ENCODE measurements around the gene PRKN. TPM values are rescaled to one million over a fixed set of nuclear protein-coding genes. Genes with fewer than 3 reads are reported as not detected.
"Not testable (repeated sequence)": the region's sequence is repeated elsewhere in the genome, so short reads cannot be mapped to it uniquely, and the experiment has no call there.

PRKN gene
- total RNA-seq, 2 experiments from 2014 or later = not detected

DNA sequence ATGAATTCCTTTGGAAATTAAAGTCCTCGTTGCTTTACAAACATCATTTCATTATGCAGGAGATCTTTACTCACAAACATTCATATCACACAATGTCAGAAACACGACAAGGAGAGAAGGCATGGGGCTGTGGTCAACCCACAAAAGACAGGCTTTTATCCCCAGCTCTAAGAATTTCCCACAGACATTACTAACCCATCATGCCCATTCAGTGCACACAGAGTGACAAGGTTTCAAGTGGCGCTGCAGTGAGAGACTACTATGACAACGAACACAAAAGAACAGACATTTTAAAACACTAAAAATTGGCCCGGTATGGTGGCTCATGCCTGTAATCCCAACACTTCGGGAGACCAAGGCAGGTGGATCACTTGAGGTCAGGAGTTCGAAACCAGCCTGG, 873.9 kb downstream of the PRKN start:
- Mint-ChIP-seq H3K4me3 (no peak overlapping the region), H3K4me1 (no peaks in the 10 kb centered on the region), H3K27ac (no peak overlapping the region), H3K36me3 (no peaks in the 10 kb centered on the region), H3K9me3 (ENCODE audit: low read depth) (no peaks in the 10 kb centered on the region), H3K27me3 (no peaks in the 10 kb centered on the region)
- ATAC-seq (no peak), DNase-seq (no peak)
- CTCF ChIA-PET = no interaction called here

DNA sequence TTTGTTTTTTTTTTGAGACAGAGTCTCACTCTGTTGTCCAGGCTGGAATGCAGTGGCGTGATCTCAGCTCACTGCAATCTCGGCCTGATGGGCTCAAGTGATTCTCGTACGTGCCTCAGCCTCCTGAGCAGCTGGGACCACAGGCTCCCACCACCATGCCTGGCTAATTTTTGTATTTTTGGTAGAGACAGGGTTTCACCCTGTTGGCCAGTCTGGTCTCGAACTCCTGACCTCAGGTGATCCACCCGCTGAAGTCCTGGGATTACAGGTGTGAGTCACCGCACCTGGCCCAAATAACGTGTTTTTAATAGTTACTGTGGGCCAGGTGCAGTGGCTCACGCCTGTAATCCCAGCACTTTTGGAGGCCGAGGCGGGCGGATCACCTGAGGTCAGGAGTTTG, 876.1 kb downstream of the PRKN start:
- CTCF ChIA-PET = interaction anchor here (0.7 kb wide), 1 partner anchor 85 kb away, joined by 3 read pairs; no protein-coding TSS in a partner anchor
- not testable (repeated sequence) for H3K9me3 Mint-ChIP-seq (ENCODE audit: low read depth); ATAC-seq; H3K36me3 Mint-ChIP-seq; H3K27ac Mint-ChIP-seq; DNase-seq; H3K27me3 Mint-ChIP-seq; H3K4me1 Mint-ChIP-seq; H3K4me3 Mint-ChIP-seq

DNA sequence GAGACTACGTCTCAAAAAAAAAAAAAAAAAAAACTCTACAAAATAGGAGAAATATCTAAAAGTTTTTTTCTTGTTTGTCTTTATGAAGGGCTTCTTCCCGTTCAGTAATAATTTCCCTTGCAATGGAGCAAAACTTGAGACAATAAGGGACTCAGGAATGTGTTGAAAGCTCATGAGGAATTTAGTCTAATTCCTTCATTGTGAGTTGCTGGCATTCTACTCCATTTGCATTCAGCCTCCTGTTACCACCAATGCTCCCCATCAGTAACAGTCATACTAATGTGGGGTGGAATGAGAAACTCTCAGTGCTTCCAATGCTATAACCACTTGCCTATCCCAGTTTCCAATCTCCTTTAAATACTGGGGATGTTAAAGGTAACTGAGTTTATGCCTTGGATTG, 877.0 kb downstream of the PRKN start:
- no peaks in the 10 kb centered on the region for H3K9me3 Mint-ChIP-seq (ENCODE audit: low read depth)
- ATAC-seq (no peak), DNase-seq (no peak)
- H3K27ac Mint-ChIP-seq = no peak overlapping the region
- CTCF ChIA-PET = no interaction called here
- H3K4me3 Mint-ChIP-seq = no peak overlapping the region
- H3K4me1 Mint-ChIP-seq = no peaks in the 10 kb centered on the region
- H3K27me3 Mint-ChIP-seq = no peaks in the 10 kb centered on the region
- no peaks in the 10 kb centered on the region for H3K36me3 Mint-ChIP-seq

DNA sequence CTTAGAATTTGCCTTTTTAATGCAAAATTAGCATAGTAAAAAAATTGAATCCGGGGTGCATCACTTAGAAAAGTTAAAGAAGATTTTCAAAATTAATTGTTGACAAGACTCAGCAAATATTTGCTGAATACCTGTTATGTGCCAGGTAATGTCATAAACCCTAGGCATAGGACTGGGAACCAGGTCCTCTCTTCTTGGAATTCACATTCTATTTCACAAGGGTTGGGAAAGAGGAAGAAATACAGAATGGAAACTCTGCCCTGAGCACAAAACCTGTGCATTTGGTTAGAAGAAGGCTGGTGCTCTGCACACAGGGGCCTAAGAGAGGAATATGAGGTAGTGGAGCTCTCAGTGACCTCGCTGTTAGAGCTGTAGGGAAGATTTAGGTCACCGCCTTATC, 879.9 kb downstream of the PRKN start:
- no peak for ATAC-seq
- DNase-seq = no peak
- no peak overlapping the region for H3K27ac Mint-ChIP-seq
- no peaks in the 10 kb centered on the region for H3K4me1 Mint-ChIP-seq
- no peaks in the 10 kb centered on the region for H3K36me3 Mint-ChIP-seq
- CTCF ChIA-PET = no interaction called here
- H3K4me3 Mint-ChIP-seq = no peak overlapping the region
- no peaks in the 10 kb centered on the region for H3K27me3 Mint-ChIP-seq
- no peaks in the 10 kb centered on the region for H3K9me3 Mint-ChIP-seq (ENCODE audit: low read depth)

DNA sequence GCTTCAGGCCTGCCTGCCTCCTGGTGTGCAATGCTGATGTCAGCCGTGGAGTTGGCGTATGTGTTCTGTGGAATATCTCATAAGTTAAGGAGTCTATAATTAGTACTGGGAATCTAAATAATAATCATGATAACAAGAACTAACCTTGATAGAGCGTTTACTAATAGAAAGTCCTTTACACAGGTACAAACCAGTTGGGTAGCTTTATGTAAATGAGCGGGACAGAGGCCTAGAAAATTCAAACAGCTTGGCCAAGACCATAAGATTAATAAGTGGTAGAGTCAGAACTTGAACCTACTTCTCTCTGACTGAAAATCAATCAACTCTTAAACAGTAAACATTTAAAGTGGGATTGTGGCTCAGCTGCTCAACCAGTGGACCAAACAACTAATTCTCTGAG, 882.8 kb downstream of the PRKN start:
- no peak overlapping the region for H3K27ac Mint-ChIP-seq
- no peaks in the 10 kb centered on the region for H3K36me3 Mint-ChIP-seq
- ATAC-seq (no peak), DNase-seq (no peak)
- H3K9me3 Mint-ChIP-seq (ENCODE audit: low read depth) = no peaks in the 10 kb centered on the region
- no peak overlapping the region for H3K4me3 Mint-ChIP-seq
- CTCF ChIA-PET = no interaction called here
- H3K4me1 Mint-ChIP-seq = no peaks in the 10 kb centered on the region
- no peaks in the 10 kb centered on the region for H3K27me3 Mint-ChIP-seq

DNA sequence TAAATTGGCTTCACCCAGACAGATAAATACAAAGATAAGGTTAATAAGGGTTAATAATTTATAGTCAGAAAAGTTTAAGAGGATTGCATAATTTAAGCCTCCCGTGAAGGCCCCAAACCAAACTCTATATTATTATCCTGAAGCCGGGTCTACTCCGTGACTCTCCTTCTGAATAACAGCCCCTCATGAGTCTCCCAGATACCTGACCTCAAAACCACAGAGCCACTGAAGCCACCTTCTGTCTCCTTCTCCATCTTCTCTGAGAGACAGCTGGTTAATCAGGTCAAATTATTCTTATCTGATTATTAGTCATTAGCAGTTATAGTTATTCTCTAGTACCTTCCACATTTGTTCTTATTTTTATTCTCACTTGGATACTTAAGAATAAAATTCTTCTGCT, 884.5 kb downstream of the PRKN start:
- CTCF ChIA-PET = no interaction called here
- ATAC-seq (no peak), DNase-seq (no peak)
- Mint-ChIP-seq H3K4me1 (no peaks in the 10 kb centered on the region), H3K27ac (no peak overlapping the region), H3K4me3 (no peak overlapping the region), H3K9me3 (ENCODE audit: low read depth) (no peaks in the 10 kb centered on the region), H3K36me3 (no peaks in the 10 kb centered on the region), H3K27me3 (no peaks in the 10 kb centered on the region)

DNA sequence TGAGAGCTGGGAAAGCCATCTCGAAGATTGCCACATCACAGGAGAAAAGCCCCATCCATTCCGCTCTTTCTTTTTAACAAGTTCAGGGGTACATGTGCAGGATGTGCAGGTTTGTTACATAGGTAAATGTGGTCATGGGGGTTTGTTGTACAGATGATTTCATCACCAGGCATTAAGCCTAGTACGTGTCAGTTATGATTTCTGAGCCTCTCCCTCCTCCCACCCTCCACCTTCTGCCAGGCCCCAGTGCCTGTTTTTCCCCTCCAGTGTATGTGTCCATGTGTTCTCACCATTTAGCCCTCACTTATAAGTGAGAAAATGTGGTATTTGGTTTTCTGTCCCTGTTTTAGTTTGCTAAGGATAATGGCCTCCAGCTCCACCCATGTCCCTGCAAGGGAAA, 887.2 kb downstream of the PRKN start:
- Mint-ChIP-seq H3K4me1 (no peaks in the 10 kb centered on the region), H3K27ac (no peak overlapping the region), H3K9me3 (ENCODE audit: low read depth) (no peaks in the 10 kb centered on the region), H3K36me3 (no peaks in the 10 kb centered on the region), H3K27me3 (no peaks in the 10 kb centered on the region), H3K4me3 (no peak overlapping the region)
- ATAC-seq (no peak), DNase-seq (no peak)
- CTCF ChIA-PET = no interaction called here

DNA sequence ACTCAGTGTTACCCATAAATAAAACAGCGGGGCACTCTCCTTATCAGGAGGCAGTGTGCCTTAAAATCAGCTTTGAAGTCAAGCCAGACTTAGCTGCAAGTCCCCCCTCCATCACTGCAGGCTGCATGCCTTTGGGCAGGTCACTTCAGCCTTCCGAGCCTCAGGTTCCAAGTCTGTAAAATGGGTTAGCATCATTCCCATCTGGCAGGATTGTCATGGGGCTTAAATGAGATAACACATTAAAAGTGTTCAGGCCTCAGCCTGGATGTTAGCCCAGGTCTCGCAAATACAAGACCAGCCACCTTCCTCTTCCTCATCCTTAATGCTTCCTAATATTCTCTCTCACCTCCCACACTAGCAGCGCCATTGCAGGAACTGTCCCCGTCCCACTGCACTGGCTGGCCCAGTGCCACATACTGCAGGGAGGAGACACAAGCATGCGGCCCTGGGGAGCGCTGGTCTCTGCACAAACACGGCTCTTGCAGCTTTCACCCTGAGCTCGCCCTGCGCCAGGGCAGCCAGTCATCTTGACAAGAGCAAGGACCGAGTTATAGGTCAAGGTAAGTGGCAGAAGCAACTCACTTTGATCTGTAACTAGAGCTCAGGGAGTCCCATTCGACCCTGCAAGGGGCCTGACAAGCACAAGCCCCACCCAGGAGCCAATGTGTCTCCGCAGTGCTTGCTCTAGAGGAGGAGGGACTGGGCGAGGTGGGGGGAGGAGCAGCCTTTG, 889.1 kb downstream of the PRKN start:
- ATAC-seq = no peak
- H3K4me3 Mint-ChIP-seq = no peak overlapping the region
- no peaks in the 10 kb centered on the region for H3K36me3 Mint-ChIP-seq
- no peaks in the 10 kb centered on the region for H3K4me1 Mint-ChIP-seq
- H3K27me3 Mint-ChIP-seq = no peaks in the 10 kb centered on the region
- no peaks in the 10 kb centered on the region for H3K9me3 Mint-ChIP-seq (ENCODE audit: low read depth)
- no peak overlapping the region for H3K27ac Mint-ChIP-seq
- CTCF ChIA-PET = no interaction called here
- DNase-seq = no peak

DNA sequence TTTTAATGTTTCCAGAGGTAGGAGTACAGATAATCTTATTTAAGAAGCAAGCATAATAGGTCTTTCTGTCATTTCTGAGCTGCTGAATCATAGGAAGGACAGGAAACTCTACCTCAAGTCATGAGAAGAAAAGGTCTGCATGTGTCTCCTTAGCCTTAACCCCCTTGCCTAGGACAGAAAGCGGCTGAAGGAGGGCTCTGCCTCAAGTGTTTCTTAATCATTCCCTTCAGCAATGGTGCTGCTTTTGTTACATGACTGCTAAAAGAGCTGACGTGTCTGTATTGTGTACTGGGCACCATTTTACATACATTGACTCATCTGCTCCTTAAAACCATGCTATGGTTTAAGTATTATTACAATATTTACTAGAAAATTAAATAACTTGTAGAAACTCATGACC, 889.7 kb downstream of the PRKN start:
- no peaks in the 10 kb centered on the region for H3K36me3 Mint-ChIP-seq
- CTCF ChIA-PET = no interaction called here
- DNase-seq (no peak), ATAC-seq (no peak)
- no peak overlapping the region for H3K4me3 Mint-ChIP-seq
- no peaks in the 10 kb centered on the region for H3K27me3 Mint-ChIP-seq
- no peaks in the 10 kb centered on the region for H3K9me3 Mint-ChIP-seq (ENCODE audit: low read depth)
- H3K4me1 Mint-ChIP-seq = no peaks in the 10 kb centered on the region
- no peak overlapping the region for H3K27ac Mint-ChIP-seq

DNA sequence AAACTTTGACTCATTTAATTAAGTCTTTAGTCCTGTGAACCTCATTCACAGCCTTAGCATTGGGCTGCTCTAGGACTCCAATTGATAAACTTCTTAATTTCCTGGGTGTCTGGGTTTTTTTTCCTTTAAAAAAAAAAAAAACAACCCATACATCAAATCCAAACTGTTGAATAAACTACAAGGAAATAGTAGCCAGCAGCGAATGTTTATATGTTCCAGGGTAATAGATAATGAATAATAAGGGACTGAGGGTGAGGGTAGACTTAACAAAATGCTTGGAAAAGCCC, 890.2 kb downstream of the PRKN start:
- Mint-ChIP-seq H3K4me1 (no peaks in the 10 kb centered on the region), H3K27me3 (no peaks in the 10 kb centered on the region), H3K9me3 (ENCODE audit: low read depth) (no peaks in the 10 kb centered on the region), H3K27ac (no peak overlapping the region), H3K4me3 (no peak overlapping the region), H3K36me3 (no peaks in the 10 kb centered on the region)
- no peak for DNase-seq
- CTCF ChIA-PET = no interaction called here
- no peak for ATAC-seq

DNA sequence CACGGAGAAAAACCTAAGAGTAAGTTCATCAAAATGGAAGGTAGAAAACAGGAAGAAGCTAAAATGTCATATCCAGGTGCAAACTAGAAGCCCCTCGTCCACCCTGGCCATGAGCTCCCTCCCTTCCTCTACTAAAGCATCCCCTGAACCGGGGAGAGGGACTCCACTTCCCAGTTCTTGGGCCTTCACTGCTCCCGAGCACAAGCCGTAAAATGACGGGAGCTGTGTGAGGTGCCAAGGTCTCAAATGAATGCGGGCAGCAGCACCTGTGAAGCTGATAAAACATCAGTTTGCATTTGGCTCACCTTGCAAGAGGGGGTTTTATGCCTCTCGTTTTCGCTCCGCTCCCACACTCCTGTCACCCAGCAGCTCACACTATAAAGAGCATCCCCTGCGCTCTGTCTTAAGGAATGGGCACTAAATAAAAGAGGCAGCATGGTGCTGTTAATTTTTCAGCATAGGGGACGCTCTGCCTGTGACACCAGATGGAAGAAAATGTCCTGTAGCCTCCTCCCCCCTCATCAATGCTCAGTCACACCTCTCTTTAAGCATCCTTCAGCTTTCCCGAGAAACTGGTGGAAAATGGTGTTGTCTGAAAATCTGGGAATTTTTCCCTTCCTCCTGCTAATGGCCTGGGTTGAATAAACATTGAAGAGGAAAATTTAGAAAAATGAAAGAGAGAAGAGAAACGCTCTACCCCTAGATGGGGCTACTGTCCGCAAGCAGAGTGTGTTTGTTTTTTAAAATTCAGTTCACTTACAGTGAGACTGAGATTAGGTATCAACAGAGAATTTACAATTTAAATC, 890.7 kb downstream of the PRKN start:
- H3K4me1 Mint-ChIP-seq = no peaks in the 10 kb centered on the region
- CTCF ChIA-PET = no interaction called here
- no peak overlapping the region for H3K27ac Mint-ChIP-seq
- ATAC-seq = no peak
- no peak for DNase-seq
- H3K36me3 Mint-ChIP-seq = no peaks in the 10 kb centered on the region
- H3K9me3 Mint-ChIP-seq (ENCODE audit: low read depth) = no peaks in the 10 kb centered on the region
- H3K27me3 Mint-ChIP-seq = no peaks in the 10 kb centered on the region
- H3K4me3 Mint-ChIP-seq = no peak overlapping the region

DNA sequence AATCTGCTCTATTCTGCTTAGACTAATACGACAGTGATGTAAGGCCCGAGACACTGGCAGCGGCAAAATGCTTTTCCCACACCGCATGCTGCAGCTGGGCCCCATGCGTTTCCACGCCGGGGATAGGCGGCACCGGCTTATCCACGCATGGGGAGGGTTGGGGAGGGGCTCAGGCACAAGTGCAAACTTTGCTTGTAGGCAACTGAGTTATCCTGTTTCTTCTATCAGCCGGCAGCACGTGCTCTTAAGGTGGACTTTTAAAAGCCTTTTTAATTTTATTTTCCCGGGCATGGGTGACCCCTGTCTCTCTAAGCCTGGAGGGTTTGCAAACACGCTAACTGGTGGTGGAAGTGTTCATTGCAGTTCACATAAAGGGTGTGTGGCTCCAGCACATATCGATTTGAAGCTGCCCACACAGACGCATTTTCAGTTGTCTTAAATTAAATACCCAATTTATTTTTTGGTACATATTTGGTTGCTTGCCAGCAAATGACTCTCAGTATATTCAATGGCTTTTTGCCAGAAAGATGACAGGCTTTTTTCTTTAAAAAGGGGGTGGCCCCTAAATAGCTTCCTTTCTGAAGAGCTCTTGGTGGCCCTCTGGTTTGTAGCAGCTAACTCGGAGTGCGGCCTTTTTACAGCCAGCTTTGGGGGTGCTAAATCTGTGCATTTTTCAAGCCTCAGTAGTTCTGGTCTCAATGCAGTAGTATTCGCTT, 891.9 kb downstream of the PRKN start:
- CTCF ChIA-PET = no interaction called here
- Mint-ChIP-seq H3K27me3 (no peaks in the 10 kb centered on the region), H3K4me3 (no peak overlapping the region), H3K27ac (no peak overlapping the region), H3K9me3 (ENCODE audit: low read depth) (no peaks in the 10 kb centered on the region), H3K36me3 (no peaks in the 10 kb centered on the region), H3K4me1 (no peaks in the 10 kb centered on the region)
- no peak for DNase-seq
- ATAC-seq = no peak

DNA sequence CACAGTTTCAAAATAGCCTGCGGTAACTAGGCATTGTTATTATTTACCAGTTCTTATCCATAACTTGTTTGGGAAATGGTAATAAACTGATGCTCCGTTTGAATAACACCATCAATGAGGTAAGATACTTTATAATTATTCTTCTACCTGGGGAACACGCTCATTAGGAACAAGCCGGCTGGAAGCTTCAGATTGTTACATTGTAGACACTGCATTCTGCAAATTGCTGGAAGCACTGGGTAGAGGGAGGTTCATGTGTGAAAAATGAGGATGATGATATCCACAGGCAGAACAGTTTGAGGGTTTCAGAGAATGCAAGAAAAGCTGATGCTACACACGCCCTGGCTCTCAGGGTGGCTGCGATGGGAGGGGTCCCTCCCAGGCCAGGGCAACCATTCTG, 893.1 kb downstream of the PRKN start:
- Mint-ChIP-seq H3K36me3 (no peaks in the 10 kb centered on the region), H3K9me3 (ENCODE audit: low read depth) (no peaks in the 10 kb centered on the region), H3K27ac (no peak overlapping the region), H3K4me3 (no peak overlapping the region), H3K4me1 (no peaks in the 10 kb centered on the region), H3K27me3 (no peaks in the 10 kb centered on the region)
- ATAC-seq (no peak), DNase-seq (no peak)
- CTCF ChIA-PET = no interaction called here
